ENCODE measurements around the gene ATP6V1C2. TPM values are rescaled to one million over a fixed set of nuclear protein-coding genes. Genes with fewer than 3 reads are reported as not detected.

Gene ATP6V1C2
- total RNA-seq, 2 donors from 2014 or later, result 0.66 TPM; not detected in 1

DNA sequence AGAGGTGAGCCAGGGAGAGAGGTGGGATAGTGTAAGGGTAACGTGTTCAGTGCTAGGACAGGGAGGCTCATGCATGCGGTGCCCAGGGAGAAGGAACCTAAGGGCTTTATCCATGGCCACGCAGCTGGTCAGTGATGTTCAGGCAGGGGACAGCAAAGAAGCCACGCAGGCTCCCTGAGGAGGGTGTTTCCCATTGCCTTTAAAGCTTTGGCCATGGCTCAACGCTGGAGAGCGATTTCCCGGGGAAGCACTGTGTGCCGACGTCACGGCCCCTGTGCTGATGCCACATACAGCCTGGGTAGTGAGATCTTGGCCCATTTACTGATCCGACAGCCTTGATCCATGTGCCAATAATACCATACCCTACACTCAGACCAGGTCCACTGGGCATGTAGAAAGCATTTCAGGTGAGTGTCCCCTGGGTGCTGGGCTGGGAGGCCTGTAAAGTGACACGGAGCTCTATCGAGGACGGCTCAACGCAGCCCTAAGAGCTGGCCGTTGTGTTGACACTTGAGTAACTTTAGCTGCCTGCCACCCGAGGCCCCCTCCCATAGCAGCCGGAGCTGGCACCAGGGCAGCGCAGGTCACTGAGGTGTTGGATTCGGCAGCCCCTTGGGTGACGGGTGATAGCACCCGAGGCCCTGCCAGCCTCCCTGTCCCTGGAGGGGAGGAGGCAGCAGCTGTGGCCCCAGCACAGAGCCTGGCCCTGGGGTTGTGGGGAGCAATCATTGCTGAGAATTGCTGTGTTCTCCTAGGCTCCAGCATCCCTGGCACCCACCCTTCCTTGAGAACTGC, 49.7 kb downstream of the ATP6V1C2 start:
- TF ChIP-seq, protein P1, sequence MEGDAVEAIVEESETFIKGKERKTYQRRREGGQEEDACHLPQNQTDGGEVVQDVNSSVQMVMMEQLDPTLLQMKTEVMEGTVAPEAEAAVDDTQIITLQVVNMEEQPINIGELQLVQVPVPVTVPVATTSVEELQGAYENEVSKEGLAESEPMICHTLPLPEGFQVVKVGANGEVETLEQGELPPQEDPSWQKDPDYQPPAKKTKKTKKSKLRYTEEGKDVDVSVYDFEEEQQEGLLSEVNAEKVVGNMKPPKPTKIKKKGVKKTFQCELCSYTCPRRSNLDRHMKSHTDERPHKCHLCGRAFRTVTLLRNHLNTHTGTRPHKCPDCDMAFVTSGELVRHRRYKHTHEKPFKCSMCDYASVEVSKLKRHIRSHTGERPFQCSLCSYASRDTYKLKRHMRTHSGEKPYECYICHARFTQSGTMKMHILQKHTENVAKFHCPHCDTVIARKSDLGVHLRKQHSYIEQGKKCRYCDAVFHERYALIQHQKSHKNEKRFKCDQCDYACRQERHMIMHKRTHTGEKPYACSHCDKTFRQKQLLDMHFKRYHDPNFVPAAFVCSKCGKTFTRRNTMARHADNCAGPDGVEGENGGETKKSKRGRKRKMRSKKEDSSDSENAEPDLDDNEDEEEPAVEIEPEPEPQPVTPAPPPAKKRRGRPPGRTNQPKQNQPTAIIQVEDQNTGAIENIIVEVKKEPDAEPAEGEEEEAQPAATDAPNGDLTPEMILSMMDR (IDR thresholded peaks at IDR 0.05), result no peak
- TF ChIP-seq POLR2A (IDR thresholded peaks at IDR 0.05), result no peak
- ATAC-seq (no peak), DNase-seq (no peak)
- Histone ChIP-seq H3K4me1 (no peaks in the 10 kb centered on the region), H3K36me3 (replicated peaks in 1 of 2; ENCODE audit: insufficient read depth in 1 of 2, low read depth in 2 of 2) (no peaks in the 10 kb centered on the region), H3K4me3 (no peak overlapping the region), H3K27ac (no peak overlapping the region), H3K27me3 (no peaks in the 10 kb centered on the region), H3K9me3 (no peaks in the 10 kb centered on the region)
- WGBS, 2 donors, result 69 to 80% methylated on average over 10 to 22 of the region's 22 CpGs
- intact Hi-C loops (cut with DNase I), result no loop called here

DNA sequence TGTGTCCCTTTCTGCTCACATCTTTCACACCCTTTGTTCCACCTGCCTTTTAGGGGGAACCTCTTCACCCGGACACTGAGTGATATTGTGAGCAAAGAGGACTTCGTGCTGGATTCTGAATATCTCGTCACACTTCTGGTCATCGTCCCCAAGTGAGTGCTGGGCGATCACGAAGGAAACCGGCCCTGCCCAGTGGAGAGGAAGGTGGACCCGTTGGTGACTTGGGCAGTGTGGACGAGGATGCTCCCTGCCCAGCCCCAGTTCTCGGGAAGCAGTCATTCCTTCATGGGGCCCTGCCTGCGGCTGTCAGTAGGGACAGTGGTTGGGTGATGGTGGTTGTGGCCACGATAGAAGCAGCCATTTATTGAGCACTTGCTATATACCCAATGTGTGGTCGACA, 50.4 kb downstream of the ATP6V1C2 start:
- H3K27ac ChIP-seq, result no peak overlapping the region
- H3K36me3 ChIP-seq (replicated peaks in 1 of 2; ENCODE audit: insufficient read depth in 1 of 2, low read depth in 2 of 2), result no peaks in the 10 kb centered on the region
- H3K9me3 ChIP-seq, result no peaks in the 10 kb centered on the region
- H3K4me1 ChIP-seq, result no peaks in the 10 kb centered on the region
- H3K27me3 ChIP-seq, result no peaks in the 10 kb centered on the region
- intact Hi-C loops (cut with DNase I), result no loop called here
- ATAC-seq, result no peak
- TF ChIP-seq, protein P1 (IDR thresholded peaks at IDR 0.05), result no peak
- TF ChIP-seq POLR2A (IDR thresholded peaks at IDR 0.05), result no peak
- DNase-seq, result no peak
- H3K4me3 ChIP-seq, result no peak overlapping the region
- 75 to 86% methylated on average over 13 of the region's 13 CpGs for WGBS, 2 donors

DNA sequence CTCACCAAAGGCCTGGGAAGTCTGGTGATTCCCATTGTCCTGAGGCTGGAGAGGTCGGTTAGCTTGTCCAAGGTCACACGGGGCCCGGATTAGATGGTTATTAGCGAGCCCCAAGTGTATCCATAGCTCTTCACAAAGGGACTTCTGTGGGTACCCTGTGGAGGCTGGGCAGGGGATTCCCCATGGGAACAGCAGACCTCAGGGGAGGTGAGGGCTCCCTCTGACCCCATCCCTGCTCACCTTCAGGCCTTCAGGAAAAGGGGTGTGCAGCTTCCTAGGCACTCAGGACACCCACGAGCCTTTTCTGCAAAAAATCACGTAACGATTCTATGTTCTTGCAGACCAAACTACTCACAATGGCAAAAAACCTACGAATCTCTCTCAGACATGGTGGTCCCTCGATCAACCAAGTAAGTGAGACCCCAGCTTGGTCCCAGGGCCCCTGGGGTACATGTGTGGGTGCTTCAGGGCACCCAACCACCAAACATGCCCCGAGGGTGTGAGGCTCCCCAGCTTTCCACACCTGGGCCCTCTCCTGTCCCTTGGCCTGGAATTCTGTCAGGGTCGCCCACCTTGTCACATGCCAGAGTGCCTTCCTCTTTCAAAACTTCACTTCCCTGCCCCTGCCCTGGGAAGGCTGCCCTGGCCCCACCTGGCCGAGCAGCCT, 50.9 kb downstream of the ATP6V1C2 start:
- Histone ChIP-seq H3K9me3 (no peaks in the 10 kb centered on the region), H3K4me3 (no peak overlapping the region), H3K27me3 (no peaks in the 10 kb centered on the region), H3K27ac (no peak overlapping the region), H3K4me1 (no peaks in the 10 kb centered on the region), H3K36me3 (replicated peaks in 1 of 2; ENCODE audit: insufficient read depth in 1 of 2, low read depth in 2 of 2) (no peaks in the 10 kb centered on the region)
- ATAC-seq (no peak), DNase-seq (no peak)
- WGBS, 2 donors, result 80 to 83% methylated on average over 8 to 12 of the region's 12 CpGs
- intact Hi-C loops (cut with DNase I), result no loop called here
- TF ChIP-seq POLR2A (IDR thresholded peaks at IDR 0.05), result no peak
- TF ChIP-seq, protein P1 (IDR thresholded peaks at IDR 0.05), result no peak

DNA sequence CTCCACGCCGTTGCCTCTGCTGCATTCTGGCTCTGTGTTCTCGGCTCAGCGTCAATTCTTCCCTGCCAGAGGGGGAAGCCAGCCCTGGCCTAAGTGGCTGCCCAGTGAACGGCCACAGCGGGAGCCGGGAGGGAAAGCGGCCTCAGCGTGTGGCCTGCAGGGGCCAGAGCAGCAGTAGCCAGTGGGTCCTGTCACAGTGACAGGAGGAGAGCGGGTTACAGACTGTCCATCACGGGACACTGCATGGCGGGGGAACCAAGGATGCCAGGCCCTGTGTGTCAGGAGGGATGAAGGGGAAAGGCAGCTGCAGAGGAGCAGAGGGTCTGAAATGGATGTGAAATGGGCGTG, 51.4 kb downstream of the ATP6V1C2 start:
- no peaks in the 10 kb centered on the region for H3K27me3 ChIP-seq
- H3K4me3 ChIP-seq, result no peak overlapping the region
- DNase-seq, result no peak
- no peak overlapping the region for H3K27ac ChIP-seq
- intact Hi-C loops (cut with DNase I), result no loop called here
- ATAC-seq, result no peak
- H3K9me3 ChIP-seq, result no peaks in the 10 kb centered on the region
- H3K36me3 ChIP-seq (replicated peaks in 1 of 2; ENCODE audit: insufficient read depth in 1 of 2, low read depth in 2 of 2), result no peaks in the 10 kb centered on the region
- WGBS, 2 donors, result 68 to 93% methylated on average over 8 to 13 of the region's 13 CpGs
- no peaks in the 10 kb centered on the region for H3K4me1 ChIP-seq
- TF ChIP-seq, protein P1 (IDR thresholded peaks at IDR 0.05), result no peak
- no peak for TF ChIP-seq POLR2A (IDR thresholded peaks at IDR 0.05)

Measured in body of pancreas (tissue), 4 donors.